ENCODE results near the gene DCAF7.

Gene DCAF7

DNA sequence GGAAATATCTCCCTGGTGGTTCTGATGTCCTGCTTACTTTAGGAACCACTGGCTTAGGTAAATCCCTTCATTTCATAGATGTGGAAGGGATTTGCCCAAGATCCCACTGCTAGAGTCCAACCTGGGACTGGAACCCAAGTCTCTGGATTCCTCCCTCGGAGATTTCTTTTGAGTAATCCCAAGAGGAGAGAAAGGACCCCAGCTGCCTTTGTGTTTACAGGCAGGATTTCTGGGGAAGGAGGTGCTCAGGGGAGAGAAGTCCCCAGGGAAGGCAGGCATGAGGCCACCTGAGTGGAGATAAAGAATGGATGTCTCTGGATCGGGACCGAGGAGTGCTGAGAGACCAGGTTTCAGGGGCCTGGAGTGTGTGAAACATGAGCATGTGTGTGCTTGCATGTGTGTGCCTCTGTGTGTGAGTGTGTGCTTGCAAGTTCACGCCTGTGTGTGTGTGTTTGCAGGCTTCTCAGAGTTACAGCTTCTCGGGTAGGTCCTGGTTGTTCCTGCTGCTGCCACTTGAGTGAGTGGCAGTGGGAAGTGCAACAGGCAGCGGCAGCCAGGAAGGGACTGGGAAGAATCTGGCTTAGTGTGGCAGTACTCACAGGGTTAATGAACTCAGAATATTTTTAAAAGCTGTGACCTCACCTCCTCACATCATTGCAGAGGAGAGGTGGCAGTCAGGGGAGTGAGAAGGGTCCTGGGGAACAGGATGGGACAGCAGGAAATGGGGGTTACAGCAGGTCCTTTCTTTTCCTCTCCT is 24.9 kb upstream of the DCAF7 start:
- DNase-seq: no peak

DNA sequence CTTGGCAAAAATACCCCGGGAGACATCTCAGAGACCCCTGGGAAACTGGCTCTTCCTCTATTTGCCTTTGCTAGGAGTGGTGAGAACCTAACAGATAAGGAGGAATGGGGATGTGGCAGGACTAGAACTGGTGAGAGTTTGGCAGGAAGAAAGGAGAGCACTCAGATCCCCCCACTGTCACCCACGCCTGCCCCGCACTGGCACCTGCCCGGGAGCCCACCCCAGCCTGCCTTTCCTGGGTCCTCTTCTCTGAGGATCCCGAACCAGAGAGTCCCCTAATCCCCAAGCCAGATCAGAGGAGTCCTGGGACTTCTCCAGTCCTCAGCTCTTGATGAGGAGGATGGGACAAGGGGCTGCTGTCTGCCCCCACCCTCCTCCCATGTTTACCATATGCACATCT is 23.4 kb upstream of the DCAF7 start:
- DNase-seq: no peak

DNA sequence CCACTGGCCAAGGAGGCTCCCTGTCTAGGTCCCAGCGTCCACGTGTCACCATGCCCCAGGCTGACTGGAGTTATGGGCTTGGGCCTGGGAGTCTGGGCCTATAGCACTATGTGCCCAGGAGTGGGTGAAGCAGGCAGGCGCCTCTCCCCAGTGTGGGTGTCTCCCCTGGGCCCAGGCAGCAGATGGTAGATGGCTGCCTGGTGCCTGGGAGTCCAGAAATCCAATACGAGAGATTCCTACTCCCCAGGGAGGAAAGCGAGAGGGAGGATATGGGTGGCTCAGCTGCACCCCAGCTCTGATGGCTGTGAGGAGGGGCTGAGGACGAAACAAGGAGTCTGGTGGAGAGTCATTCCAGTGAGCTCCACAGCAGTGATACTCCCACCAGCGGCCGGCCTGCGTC is 22.1 kb upstream of the DCAF7 start:
- DNase-seq: no peak

DNA sequence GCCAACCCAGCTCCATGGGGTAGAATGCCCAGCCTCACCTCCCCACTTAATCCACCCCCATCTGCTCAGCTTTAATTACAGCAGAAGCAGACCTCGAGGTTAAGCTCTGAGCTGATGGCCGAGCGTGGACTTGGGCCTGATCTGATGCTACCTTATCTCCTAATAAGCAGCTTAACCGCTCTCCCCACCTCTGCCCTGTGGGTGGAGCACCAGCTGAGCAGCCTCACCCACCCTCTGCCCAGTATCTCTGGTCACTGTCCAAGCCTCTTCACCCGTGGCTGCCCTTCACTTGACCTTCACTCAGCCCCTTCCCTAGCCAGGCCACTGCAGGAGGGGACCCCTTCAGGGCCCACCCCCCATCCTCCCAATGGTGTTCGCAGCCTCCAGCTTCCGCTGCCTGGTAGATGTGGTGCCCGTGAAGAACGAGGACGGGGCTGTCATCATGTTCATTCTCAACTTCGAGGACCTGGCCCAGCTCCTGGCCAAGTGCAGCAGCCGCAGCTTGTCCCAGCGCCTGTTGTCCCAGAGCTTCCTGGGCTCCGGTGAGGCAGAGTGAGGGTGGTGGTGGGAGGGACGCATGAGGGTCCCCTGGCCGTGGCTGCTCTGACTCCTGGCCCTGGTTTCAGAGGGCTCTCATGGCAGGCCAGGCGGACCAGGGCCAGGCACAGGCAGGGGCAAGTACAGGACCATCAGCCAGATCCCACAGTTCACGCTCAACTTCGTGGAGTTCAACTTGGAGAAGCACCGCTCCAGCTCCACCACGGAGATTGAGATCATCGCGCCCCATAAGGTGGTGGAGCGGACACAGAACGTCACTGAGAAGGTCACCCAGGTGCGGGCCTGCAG is 20.3 kb upstream of the DCAF7 start:
- DNase-seq: no peak

DNA sequence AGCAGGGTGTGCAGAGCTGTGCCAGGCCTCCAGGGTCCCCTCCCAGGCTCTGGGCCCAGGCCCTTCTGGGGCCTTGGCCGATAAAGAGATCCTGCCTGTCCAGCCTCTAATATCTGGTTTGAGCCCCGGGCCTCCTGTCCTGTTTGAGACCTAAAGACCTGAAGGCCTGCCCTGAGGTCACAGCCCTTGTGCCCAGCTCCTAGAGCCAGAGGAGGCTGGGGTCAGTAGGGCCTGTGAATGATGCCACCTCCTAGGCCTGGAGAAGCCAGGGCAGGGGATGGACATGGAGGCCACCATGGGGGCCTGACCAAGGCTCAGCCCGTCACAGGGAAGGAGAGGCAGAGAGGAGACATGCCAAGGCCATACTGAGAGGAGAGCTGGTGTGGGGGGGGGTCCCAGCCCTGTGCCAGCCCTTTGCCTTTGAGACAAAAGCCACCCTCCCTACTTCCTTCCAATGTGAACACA is 19.7 kb upstream of the DCAF7 start:
- DNase-seq: no peak

DNA sequence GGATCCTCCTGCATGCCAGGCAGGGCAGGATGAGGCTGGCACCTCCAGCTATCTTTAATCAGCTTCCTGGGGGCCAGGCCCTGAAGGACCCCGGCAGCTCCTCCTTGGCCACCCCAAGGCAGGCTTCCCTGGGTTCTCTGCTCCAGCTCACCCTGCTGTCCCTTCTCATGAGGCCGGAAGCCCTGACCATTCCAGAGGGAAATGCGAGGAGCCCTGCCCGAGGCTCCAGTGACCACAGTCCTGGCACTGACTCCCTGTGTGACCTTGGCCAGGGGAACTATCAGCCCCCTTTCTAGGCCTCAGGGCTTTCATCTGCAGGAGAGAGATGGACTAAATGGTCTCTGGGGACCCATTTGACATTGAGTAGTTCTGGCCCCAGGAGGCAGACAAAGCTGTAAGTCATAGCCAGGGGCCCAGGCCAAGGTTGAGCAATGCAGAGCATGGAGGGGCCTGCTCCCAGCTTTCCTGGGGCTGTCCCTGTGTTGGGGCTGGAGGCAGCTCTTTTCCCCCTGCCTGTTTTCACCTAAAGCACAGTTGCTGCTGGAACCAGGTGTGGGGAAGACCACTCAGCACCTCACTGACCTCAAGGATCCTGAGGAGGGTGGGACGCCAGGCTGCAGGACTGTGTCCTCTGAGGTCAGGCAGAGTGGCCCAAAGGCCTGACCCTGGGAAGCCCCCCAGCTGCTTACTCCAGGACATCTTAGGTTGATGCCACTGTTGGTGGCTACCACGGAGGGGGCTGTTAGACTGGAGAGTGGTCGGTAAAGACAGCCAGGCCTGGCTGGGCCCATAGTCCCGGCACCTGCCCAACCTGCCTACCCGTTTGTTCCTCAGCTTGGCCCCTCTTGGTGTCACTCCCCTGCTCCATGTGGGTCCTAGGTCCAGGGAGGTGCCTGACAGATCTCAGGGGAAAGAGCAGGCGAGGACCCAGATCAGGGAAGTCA is 19.0 kb upstream of the DCAF7 start:
- no peak for DNase-seq

DNA sequence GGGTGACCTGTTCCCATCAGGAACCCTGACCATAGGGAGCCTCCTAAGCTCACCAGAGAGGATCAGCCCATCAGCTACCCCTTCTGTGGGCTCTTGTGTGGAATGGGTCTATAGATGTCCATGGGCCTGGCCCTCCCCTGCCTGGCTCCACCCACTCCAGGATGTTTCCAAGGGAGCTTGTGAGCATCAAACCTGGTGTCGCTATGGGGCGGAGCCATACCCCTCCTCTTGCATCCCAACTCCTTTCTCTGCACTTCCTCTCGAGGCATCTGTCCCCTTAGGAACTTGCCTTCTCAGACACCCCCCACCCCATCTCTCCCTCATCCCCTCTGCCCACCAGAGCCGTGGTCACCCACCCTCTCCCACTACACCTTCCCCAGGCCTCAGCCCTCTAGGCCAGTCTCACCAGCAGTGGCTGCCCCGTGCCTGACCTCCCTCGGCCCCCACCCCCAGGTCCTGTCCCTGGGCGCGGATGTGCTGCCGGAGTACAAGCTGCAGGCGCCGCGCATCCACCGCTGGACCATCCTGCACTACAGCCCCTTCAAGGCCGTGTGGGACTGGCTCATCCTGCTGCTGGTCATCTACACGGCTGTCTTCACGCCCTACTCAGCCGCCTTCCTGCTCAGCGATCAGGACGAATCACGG is 16.7 kb upstream of the DCAF7 start:
- DNase-seq: no peak

DNA sequence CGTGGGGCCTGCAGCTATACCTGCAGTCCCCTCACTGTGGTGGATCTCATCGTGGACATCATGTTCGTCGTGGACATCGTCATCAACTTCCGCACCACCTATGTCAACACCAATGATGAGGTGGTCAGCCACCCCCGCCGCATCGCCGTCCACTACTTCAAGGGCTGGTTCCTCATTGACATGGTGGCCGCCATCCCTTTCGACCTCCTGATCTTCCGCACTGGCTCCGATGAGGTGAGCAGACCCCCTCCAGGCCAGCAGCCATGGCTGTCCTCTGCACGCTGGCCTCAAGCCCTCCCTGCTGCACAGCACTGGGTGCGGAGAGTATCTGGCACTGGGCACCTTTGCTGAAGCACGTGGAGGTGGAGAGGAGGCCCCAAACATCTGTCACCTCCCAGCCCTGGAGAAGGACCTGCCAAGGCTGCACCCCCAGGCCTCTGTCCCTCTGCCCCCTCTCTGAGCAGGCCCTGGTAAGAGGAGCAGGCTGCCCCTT is 16.2 kb upstream of the DCAF7 start:
- no peak for DNase-seq

DNA sequence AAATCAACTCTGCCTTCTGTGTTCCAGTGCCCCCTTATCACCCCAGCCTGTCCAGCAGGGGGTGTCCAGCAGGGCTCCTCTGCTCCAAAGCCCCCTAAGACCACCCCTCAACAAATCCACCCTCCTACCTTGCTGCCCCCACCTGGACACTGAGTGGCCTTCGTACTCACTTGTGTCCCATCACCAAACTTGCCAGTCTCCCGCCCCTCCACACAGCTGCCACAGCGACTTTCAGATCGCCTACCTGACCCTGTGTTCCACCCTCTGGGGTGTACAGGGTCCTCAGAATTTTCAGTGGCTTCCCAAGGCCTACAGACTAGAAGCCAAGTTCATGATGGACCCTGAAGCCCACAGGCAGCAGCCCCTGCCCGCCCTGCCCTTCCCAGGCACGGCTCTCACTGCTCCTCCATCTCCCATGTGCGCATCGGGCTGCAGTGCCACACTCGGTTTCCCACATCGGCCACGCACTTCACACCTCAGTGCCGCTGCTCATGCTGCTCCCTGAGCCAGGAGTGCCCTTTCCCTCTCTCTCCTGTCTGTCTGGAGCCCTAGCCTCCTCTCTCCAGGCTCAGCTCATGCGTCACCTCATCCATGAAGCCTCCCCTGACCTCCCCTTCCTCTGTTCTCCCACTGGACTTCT is 15.3 kb upstream of the DCAF7 start:
- DNase-seq: no peak

DNA sequence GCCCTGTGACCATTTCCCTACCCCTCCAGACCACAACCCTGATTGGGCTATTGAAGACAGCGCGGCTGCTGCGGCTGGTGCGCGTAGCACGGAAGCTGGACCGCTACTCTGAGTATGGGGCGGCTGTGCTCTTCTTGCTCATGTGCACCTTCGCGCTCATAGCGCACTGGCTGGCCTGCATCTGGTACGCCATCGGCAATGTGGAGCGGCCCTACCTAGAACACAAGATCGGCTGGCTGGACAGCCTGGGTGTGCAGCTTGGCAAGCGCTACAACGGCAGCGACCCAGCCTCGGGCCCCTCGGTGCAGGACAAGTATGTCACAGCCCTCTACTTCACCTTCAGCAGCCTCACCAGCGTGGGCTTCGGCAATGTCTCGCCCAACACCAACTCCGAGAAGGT is 14.6 kb upstream of the DCAF7 start:
- no peak for DNase-seq

DNA sequence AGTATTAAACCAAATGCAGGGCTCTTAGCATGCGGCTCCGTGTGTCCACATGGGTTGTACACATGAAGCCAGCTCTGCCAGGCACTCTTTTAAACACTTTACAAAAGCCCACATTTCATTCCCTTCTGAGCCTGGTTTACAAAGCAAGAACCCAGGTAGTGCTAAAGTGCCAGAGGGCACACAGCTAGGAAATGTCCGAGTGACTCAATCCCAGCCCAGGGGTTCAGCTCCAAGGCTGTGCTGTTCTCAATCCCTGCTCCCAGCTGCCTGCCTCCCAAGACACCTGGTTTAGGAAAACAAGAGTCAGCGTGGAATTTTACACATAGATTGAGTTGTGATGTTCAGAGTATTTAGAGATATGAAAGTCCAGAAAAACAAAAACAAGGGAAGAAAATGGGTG is 13.3 kb upstream of the DCAF7 start:
- no peak for DNase-seq

DNA sequence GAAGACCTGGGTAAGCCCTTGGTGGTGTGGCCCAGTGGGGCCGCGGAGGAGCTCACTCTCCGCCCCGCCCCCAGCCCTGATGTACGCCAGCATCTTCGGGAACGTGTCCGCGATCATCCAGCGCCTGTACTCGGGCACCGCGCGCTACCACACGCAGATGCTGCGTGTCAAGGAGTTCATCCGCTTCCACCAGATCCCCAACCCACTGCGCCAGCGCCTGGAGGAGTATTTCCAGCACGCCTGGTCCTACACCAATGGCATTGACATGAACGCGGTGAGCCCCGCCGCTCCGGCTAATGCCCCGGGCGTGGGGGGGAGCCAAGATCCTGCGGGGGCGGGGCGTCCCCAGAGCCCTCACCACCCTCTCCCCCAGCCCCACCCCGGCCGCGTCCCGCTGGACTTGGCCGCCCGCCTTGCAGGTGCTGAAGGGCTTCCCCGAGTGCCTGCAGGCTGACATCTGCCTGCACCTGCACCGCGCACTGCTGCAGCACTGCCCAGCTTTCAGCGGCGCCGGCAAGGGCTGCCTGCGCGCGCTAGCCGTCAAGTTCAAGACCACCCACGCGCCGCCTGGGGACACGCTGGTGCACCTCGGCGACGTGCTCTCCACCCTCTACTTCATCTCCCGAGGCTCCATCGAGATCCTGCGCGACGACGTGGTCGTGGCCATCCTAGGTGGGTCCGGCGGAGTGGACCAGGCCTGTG is 12.1 kb upstream of the DCAF7 start:
- DNase-seq: no peak

DNA sequence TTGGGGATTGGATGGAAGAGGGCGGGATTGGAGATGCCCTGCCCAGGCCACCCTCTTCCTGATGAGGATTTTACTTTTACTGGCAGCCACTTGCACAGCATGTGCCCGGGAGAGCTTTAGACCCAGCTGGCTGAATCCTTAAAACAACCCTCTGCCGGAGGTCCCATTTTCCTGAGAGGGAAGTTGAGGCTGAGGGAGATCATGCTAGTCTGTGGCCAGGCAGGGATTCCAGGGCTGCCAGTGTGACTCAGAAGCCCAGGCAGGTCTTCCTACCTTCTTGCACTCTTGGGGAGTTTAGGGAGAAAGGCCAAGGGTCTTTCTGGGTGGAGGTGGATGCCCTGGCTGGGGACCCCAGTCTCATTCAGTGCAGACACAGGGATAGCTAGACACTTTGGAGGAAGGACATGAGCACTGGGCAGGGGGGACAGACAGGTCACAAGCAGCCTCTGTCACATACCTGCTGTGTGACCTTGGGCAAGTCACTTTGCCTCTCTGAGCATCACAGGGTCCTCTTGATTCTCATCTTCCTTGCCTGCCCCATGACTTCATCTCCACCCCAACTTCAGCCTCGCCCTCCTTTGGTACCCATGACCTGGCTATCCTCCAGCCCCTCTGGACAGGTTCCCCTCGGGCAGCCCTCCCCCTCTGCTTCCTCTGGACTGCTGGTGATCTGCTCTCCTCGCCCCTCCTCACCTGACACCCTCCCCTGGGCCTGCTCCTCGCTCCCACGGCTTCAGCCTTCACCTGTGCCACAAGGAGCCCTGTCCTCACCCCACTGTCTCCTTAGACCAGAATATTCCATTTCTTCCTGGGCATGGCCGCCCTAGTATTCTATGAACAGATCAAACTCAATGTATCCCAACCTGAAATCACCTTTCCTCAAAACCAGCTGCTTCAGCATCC is 11.3 kb upstream of the DCAF7 start:
- no peak for DNase-seq

DNA sequence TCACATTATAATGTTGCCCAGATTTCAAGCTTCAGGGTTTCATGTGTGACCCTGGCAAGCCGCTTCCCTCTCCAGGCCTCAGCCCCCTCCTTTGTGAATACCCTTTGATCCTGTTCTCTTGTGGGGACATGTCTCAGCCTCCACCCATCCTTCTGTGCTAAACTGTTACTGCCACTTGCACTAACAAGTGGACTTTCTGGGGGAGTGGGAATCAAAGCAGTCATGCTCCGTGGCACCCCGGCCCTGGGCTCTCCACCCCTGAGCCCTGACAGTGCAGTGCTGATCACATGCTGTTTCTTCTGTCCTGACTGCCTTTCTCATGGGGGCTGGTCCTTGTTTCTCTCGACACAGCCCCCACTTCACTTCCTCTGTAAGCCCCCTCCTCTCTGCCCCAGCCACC is 9.7 kb upstream of the DCAF7 start:
- no peak for DNase-seq

DNA sequence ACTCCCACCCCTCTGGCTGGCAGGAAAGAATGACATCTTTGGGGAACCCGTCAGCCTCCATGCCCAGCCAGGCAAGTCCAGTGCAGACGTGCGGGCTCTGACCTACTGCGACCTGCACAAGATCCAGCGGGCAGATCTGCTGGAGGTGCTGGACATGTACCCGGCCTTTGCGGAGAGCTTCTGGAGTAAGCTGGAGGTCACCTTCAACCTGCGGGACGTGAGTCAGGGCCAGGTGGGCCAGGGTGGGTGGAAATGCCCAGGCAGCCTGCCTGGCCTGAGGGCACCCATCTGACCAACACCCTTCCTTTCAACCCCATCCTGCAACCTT is 8.1 kb upstream of the DCAF7 start:
- DNase-seq: no peak

DNA sequence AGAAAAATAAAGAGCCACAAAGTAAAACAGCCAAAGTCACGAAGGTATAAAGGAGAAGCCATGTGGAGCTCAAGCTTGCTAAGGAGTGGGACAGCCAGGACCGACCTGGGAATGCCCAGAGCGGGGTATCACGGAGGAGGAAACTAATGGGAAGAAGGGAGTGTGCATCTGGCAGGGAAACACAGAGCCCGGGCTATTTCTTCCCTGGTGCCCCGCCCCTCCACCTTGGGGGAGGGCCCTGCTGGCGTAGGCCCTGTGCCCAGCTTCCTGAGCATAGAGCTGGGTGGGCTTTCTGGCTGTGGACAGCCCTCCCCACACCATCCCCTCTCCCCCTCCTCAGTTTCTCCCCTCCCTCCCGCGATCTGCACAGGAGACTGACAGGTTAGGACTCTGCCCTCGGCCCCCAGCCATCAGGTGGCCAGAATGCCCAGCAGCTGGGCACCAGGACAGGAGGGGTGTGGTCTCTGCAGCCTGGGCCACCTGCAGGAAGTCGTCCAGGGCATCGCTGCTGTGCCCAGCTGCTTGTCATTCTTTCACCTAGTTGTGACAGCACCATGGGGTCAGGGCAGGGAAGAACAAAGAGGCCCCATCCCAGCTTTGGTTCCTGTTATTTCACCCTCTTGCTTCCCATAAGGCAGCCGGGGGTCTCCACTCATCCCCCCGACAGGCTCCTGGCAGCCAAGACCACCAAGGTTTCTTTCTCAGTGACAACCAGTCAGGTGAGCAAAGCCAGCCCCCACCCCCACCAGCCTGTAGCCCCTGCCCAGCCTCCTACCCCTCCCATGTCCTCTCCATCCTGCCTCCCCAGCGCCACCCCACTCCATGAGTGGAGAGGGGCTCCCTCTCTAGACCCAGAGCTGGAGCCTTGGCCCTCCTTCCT is 7.1 kb upstream of the DCAF7 start:
- no peak for DNase-seq

DNA sequence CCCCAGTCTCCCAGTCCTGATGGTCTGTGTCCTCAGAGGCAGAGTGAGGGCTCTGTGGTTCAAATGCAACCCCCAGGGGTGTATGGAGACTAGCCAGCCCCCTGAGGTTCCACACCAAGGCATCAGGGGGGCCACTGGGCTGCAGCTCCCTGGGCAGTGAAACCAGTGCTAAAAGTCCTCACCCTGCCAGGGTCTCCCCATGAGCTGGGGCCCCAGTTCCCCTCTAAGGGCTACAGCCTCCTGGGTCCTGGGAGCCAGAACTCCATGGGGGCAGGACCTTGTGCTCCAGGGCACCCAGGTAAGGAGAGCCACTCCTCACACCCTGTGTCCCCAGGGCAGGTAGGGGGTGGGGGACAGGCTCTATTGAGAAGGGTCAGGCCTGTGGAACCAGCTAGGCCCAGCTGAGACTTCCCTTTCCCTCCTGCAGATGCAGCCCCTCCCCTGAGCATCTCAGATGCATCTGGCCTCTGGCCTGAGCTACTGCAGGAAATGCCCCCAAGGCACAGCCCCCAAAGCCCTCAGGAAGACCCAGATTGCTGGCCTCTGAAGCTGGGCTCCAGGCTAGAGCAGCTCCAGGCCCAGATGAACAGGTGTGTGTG is 6.4 kb upstream of the DCAF7 start:
- no peak for DNase-seq

DNA sequence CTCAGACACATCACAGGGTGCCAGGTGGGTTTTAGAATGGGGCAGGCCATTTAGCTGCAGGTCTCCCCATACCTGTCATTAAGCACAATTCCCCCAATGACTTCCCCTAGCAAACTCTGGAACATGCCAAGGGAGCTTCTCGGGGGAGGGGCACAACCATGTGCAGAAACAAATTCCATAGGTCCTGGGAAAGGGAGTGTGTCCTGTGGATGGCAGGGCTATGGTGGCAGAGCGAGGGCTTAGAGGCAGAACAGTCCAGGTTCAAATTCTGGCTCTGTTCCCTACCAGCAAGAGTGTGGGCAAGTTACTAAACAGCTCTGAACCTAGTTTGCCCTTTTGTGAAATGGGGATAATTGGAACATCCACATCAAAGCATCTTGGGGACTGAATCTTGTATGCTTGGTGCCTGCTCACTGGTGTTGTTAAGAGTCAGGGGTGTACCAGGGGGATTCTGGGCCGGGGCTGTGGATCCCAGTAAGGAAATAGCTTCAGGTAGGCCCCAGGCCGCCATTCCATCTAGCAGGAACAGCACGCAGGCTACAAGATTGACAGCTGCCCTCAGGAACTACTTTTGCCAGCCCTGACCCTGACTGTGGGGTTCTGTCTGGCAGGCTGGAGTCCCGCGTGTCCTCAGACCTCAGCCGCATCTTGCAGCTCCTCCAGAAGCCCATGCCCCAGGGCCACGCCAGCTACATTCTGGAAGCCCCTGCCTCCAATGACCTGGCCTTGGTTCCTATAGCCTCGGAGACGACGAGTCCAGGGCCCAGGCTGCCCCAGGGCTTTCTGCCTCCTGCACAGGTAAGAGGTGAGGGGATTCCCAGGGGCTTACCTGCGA is 5.6 kb upstream of the DCAF7 start:
- DNase-seq: no peak

Measured in NCI-H1048 (cell line).